Fibroblast of the conjunctiva (primary cell): ENCODE measurements around the gene HS6ST1.

Source experiments
- DNase-seq: peaks from one replicate; pipeline ENCODE4 v3.0.0-alpha.2; 2010; ENCODE audit warnings: low read depth

HS6ST1 gene

GRCh38 chr2:128347701-128348539 is 29.3 kb upstream of the HS6ST1 start:
- DNase-seq, result peak; percentile 77

DNA sequence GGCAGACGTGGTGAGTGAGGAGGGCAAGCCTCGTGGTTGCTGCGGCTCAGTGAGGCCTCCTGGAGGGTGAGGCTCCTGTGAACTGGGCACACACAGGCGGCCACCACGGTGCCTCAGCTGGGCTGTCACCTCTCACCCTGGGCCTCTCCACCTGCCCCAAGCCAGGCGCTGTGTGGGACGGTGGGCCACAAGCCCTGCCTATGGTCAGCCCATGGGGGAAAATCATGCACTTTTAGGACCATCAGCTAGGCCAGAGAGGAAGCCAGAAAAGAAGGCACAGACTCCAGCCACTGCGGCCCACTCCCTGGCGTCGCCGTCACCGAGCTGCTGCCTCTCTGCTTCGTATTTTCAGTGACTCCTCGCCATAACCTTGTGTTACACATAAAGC is 28.5 kb upstream of the HS6ST1 start:
- no peak for DNase-seq

GRCh38 chr2:128346291-128347170 is 27.9 kb upstream of the HS6ST1 start:
- DNase-seq, result no peak

GRCh38 chr2:128345436-128346165 is 26.9 kb upstream of the HS6ST1 start:
- DNase-seq, result no peak

GRCh38 chr2:128344101-128344500 is 25.4 kb upstream of the HS6ST1 start:
- no peak for DNase-seq

GRCh38 chr2:128343459-128343858 is 24.8 kb upstream of the HS6ST1 start:
- no peak for DNase-seq

DNA sequence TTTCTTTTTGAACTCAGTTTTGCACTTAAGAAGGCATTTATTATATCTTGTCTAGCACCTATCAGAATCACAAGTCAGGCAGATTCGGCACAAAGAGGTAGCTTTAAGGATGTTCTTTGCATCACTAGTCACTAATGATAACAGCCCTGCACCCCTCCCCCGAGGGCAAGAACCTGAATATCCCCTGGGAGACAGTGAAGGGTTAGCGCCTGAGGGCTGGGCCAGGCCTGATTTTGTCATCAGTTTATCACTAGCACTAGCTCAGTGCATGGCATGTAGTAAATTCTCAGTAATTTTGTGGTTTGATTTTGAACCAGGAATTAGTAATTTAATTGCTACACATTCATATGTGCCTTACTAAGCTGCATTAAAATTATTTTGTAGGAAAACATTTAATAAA is 23.9 kb upstream of the HS6ST1 start:
- DNase-seq, result no peak

DNA sequence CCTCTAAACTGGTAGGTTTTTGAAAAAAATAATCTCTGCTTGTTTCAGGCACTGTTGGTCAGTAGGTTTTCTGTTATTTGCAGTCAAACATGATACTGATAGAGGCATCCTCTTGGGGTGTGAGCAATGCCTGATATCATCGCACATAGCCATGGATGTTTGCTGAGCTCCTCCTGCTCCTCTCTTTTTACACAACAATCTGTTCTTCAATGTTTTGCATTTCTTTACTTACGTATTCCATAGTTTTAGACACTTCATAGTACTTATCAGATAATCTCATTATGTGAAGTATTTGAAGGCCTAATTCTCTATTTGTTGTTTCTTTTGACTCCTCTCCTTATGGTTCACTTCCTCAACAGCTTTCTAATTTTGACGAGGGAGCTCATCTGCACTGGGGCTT is 23.0 kb upstream of the HS6ST1 start:
- DNase-seq, result no peak

- DNase-seq, result no peak
Measured at GRCh38 chr2:128332091-128332634, 13.5 kb upstream of the HS6ST1 start.

GRCh38 chr2:128330583-128330982 is 11.9 kb upstream of the HS6ST1 start:
- no peak for DNase-seq

DNA sequence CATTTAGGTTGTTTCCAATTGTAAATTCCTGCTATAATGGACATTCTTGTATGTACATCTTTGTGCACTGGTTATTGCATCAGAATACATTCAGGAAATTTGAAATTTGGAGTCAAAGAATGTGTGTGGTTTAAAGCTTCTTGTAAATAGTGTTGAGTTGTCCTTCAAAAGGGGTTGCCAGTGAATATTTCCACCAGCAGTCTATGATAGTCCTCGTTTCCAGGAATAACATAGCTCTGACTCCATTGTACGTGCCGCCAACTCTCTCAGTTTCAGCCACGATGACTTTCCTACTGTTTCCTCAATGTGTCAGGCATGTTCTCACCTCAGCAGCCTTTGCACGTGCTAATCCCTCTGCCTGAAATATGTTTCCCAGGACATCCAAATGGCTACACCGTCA is 10.9 kb upstream of the HS6ST1 start:
- DNase-seq, result peak; percentile 82

- DNase-seq, result no peak
Measured at GRCh38 chr2:128327180-128327964, 8.7 kb upstream of the HS6ST1 start.

- no peak for DNase-seq
Measured at GRCh38 chr2:128326346-128326745, 7.7 kb upstream of the HS6ST1 start.

DNA sequence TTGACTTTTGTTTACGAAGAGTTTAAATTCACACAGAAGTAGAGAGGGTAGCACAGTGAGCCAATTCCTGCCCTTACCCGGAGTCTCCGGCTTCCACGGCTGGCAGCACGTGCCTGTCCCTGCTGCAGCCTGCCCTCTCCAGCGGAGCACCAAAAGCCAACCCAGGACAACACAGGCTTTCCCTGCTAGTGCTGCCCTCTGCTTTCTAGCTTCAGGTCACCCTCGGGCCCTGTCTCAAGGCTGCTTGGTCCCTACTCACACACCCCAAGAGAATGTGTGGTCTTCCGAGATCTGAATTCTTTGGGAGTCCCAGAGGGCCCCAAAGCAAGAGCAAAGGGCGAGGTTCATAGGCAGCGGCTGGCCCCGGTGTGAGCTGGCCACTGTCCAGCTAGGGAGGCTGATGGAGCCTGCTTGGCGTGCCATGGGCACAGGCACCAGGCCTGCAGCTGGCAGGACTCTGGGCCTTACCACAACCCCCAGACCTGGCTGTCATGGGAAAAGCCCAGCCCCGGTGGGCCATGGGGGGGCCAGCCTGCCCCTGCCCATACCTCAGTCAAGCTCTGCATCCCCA is 7.0 kb upstream of the HS6ST1 start:
- DNase-seq, result no peak

DNA sequence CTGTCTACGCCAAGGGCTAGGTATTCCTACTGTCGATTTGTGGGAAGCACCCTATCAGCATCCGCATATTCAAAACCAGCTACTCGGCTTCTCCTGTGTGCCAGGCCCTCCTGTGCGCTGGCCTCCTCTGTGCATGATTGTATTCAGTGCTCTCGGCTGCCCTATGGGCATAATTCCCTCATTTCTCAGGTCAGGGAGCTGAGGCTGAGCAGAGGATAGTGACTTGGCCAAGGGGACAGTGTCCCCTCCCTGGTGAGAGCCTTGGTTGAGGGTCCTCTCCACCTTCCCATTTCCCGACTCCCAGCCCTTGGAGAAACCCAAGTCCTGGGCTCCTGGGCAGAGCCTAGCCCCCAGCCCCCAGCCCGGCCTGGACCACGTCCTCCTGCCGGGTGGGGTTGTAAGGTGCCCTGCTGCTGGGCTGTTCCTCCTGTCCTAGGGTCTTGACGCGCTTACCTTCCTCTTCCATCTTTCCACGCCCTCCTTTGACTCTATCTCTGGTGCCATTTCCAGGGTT is 6.3 kb upstream of the HS6ST1 start:
- no peak for DNase-seq

GRCh38 chr2:128324008-128324896 is 5.6 kb upstream of the HS6ST1 start:
- DNase-seq, result no peak

- no peak for DNase-seq
Measured at GRCh38 chr2:128323555-128323931, 4.9 kb upstream of the HS6ST1 start.

GRCh38 chr2:128322715-128323554 is 4.3 kb upstream of the HS6ST1 start:
- DNase-seq, result no peak
